ENCODE data around the gene TSPAN7.

Gene TSPAN7

DNA sequence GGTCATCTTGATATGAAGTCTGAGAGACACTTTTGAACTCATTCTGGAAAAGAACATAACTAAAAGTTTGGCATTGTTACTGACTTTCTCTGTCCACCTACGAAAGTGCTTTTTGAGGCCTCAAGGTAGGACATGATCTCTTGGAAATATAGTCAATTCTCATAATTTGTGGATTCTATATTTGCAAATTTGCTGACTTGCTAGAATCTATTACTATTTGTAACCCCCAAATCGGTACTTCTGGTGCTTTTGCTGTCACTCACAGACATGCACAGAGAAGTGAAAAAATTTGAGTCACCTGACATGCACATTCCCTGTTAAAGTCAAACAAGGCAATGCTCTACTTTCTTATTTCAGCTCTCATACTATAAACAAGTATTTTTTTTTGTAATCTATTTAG is 35.6 kb downstream of the TSPAN7 start:
- DNase-seq (ENCODE audit: low read depth, low spot score), result no peak
- no peak overlapping the region for H3K4me3 ChIP-seq (ENCODE audit: low read depth, low read length)
- POLR2A ChIA-PET, result no interaction called here
- TF ChIP-seq, protein P1, sequence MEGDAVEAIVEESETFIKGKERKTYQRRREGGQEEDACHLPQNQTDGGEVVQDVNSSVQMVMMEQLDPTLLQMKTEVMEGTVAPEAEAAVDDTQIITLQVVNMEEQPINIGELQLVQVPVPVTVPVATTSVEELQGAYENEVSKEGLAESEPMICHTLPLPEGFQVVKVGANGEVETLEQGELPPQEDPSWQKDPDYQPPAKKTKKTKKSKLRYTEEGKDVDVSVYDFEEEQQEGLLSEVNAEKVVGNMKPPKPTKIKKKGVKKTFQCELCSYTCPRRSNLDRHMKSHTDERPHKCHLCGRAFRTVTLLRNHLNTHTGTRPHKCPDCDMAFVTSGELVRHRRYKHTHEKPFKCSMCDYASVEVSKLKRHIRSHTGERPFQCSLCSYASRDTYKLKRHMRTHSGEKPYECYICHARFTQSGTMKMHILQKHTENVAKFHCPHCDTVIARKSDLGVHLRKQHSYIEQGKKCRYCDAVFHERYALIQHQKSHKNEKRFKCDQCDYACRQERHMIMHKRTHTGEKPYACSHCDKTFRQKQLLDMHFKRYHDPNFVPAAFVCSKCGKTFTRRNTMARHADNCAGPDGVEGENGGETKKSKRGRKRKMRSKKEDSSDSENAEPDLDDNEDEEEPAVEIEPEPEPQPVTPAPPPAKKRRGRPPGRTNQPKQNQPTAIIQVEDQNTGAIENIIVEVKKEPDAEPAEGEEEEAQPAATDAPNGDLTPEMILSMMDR (IDR thresholded peaks at IDR 0.05; ENCODE audit: insufficient read depth, low read length, missing control alignments), result no peak
- CTCF ChIA-PET, result no interaction called here

DNA sequence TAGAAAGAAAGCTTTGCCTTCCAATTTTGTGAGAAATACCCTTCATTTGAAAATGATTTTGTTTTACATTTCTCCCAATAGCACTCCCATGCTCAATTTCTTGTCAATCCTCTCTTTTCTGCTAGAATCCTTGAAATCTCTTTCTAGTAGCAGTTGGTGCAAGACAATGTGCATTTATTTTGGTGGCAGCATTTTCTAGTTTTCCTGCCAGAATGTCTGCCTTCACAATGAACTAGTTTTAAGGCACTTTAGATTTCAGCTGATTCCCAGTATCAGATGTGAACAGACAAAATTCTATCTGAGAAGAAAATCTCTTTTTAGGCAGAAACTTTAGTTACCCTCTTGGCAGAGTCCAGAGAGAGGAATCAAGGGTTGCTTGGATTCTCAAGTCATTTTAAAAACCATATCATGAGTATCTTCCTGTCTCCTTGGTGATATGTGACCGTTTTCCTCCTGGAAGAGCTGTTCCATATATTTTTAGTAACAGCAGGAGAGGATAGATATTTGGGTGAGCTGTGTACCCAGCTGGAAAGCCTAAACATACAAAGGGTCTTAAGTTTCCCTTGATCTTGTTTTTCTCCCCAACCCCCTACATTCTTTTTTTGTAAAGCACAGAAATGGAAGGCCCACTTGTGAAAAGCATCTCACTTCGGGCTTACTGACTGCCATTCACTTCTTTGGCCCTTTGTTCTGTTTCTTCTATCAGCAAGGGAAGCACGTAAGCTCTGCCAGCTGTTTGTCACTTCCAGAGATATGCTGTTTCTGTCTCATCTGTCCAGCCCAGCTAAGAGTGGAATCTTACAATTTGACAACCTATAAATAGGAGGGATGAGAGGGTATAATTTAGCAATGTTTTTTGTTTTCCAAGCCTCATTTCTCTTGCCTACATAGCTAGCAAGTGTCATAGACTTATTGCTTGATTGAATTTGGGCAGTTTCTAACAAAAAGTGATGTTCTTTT is 38.7 kb downstream of the TSPAN7 start:
- CTCF ChIA-PET, result no interaction called here
- TF ChIP-seq, protein P1 (IDR thresholded peaks at IDR 0.05; ENCODE audit: insufficient read depth, low read length, missing control alignments), result no peak
- no peak for DNase-seq (ENCODE audit: low read depth, low spot score)
- POLR2A ChIA-PET, result no interaction called here
- H3K4me3 ChIP-seq (ENCODE audit: low read depth, low read length), result no peak overlapping the region

DNA sequence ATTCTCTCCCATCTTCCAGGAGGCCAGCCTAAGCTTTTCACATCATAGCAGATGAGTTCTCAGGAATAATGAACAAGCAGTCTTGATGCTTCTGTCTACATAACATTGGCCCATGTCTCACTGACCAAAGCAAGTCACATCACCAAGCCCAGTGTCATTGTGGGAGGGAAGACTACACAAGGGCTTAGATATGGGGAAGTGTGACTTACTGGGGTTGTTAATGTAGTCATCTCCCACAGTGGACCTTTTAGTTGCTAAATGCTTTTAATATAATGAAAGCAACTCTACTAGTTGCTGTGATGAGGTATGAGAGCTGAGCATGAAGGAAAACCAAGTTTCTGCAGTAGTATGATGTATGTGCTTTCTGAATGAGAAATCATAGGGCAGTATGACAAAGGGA is 40.5 kb downstream of the TSPAN7 start:
- no peak for DNase-seq (ENCODE audit: low read depth, low spot score)
- TF ChIP-seq, protein P1 (IDR thresholded peaks at IDR 0.05; ENCODE audit: insufficient read depth, low read length, missing control alignments), result no peak
- POLR2A ChIA-PET, result no interaction called here
- CTCF ChIA-PET, result no interaction called here
- no peak overlapping the region for H3K4me3 ChIP-seq (ENCODE audit: low read depth, low read length)

DNA sequence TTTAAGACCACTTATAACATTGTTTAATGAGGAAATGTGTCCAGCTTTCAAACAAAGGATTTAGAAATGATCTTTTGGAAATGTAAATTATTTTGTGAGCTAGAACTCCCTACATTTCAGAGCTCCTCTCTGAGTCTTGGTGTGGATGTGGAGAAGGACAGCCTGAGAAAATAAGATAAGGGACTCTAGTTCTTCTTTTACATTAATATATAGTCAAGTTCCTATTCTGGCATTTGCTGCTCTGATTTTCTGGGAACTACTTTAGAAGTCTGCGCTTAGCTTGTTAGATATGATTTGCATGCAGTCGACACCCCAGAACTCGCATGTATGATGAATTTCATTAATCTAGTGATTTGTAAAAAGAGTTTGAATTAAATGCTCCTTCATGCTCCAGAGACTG is 45.5 kb downstream of the TSPAN7 start:
- ChIA-PET CTCF (no interaction called here), POLR2A (no interaction called here)
- no peak for DNase-seq (ENCODE audit: low read depth, low spot score)
- H3K4me3 ChIP-seq (ENCODE audit: low read depth, low read length), result no peak overlapping the region
- TF ChIP-seq, protein P1 (IDR thresholded peaks at IDR 0.05; ENCODE audit: insufficient read depth, low read length, missing control alignments), result no peak

DNA sequence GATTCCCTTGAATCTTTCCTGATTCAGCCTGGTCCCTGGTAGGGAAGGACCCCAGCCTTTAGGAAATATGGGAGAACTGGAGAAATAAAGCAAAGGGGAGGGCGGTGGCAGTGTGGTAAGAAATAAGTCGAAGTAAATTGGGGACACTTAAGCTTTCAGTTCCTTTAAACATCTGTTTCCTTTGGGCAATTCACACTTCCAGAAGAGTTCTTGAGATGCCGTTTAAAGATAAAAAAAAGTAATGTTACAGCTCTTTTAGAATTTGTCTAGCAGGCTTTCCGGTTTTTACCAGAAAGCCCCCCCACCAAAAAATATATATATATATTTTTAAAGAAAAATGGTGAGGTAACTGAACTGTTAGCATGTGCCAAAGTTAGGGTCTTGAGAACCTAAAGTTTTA is 46.6 kb downstream of the TSPAN7 start:
- DNase-seq (ENCODE audit: low read depth, low spot score), result no peak
- TF ChIP-seq, protein P1 (IDR thresholded peaks at IDR 0.05; ENCODE audit: insufficient read depth, low read length, missing control alignments), result no peak
- ChIA-PET CTCF (no interaction called here), POLR2A (no interaction called here)
- no peak overlapping the region for H3K4me3 ChIP-seq (ENCODE audit: low read depth, low read length)

DNA sequence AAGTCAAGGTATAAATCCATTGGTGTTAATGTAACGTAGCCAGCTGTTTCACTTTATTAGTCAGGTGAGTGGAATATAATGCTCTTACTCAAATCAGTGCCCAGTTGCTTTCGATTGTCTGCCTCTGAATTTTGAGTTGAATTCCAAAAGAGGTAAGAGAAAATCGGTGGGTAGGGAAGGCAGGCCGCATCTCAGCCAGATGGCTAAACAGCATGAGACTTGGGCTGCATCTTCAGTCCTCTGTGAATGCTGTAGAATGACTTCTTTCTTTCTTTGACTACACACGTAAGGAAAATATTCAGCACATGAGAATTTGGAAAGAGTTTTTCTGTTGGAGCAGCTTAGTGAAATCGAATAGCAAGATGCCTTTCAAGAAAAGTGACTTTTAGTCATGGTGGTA is 49.5 kb downstream of the TSPAN7 start:
- TF ChIP-seq, protein P1 (IDR thresholded peaks at IDR 0.05; ENCODE audit: insufficient read depth, low read length, missing control alignments), result no peak
- H3K4me3 ChIP-seq (ENCODE audit: low read depth, low read length), result no peak overlapping the region
- no peak for DNase-seq (ENCODE audit: low read depth, low spot score)
- ChIA-PET POLR2A (no interaction called here), CTCF (no interaction called here)

All from AG04449 (cell line).